HEK293 (cell line): ENCODE data around the gene TBX1.

Experiments
- BCL11A ChIP-seq: fragments of 450-650 bp; formaldehyde crosslinking; IDR thresholded peaks from 2 replicates; pipeline ENCODE4 v1.5.1; 2016; ENCODE audit warnings: low read depth, missing biosample characterization, missing genetic modification characterization
- KLF1 ChIP-seq: fragments of 450-650 bp; formaldehyde crosslinking; IDR thresholded peaks from 2 replicates; pipeline ENCODE4 v1.5.1; 2016; ENCODE audit warnings: missing biosample characterization, missing genetic modification characterization
- KLF10 ChIP-seq: fragments of 450-650 bp; IDR thresholded peaks from 2 replicates; pipeline ENCODE4 v1.5.1; 2018; ENCODE audit warnings: missing biosample characterization, mild to moderate bottlenecking, missing genetic modification characterization
- OSR2 ChIP-seq: fragments of 450-650 bp; formaldehyde crosslinking; IDR thresholded peaks from 2 replicates; pipeline ENCODE4 v1.5.1; 2016; ENCODE audit warnings: missing biosample characterization, missing genetic modification characterization
- REPIN1 ChIP-seq: fragments of 450-650 bp; formaldehyde crosslinking; IDR thresholded peaks from 2 replicates; pipeline ENCODE4 v1.5.1; 2017; ENCODE audit warnings: missing biosample characterization, missing genetic modification characterization, low read depth
- SP7 ChIP-seq: fragments of 450-650 bp; formaldehyde crosslinking; IDR thresholded peaks from 2 replicates; pipeline ENCODE4 v1.5.1; 2016; ENCODE audit warnings: missing biosample characterization, missing genetic modification characterization
- ZFP41 ChIP-seq: fragments of 450-650 bp; formaldehyde crosslinking; IDR thresholded peaks from 2 replicates; pipeline ENCODE4 v1.5.1; 2016; ENCODE audit warnings: missing biosample characterization, missing genetic modification characterization, borderline replicate concordance
- ZFP69B ChIP-seq: fragments of 450-650 bp; formaldehyde crosslinking; IDR thresholded peaks from 2 replicates; pipeline ENCODE4 v1.5.1; 2016; ENCODE audit warnings: missing biosample characterization, missing genetic modification characterization
- ZNF132 ChIP-seq: fragments of 450-650 bp; formaldehyde crosslinking; IDR thresholded peaks from 2 replicates; pipeline ENCODE4 v1.5.1; 2017; ENCODE audit warnings: missing biosample characterization, missing genetic modification characterization, borderline replicate concordance
- ZNF184 ChIP-seq: fragments of 450-650 bp; IDR thresholded peaks from 2 replicates; pipeline ENCODE4 v1.5.1; 2018; ENCODE audit warnings: missing biosample characterization, mild to moderate bottlenecking, missing genetic modification characterization
- ZNF2 ChIP-seq: fragments of 450-650 bp; formaldehyde crosslinking; IDR thresholded peaks from 2 replicates; pipeline ENCODE4 v1.5.1; 2016; ENCODE audit warnings: missing biosample characterization, missing genetic modification characterization
- ZNF221 ChIP-seq: fragments of 450-650 bp; formaldehyde crosslinking; IDR thresholded peaks from 2 replicates; pipeline ENCODE4 v1.5.1; 2017; ENCODE audit warnings: missing biosample characterization, missing genetic modification characterization, borderline replicate concordance
- ZNF23 ChIP-seq: fragments of 450-650 bp; formaldehyde crosslinking; IDR thresholded peaks from 2 replicates; pipeline ENCODE4 v1.5.1; 2016; ENCODE audit warnings: missing biosample characterization, missing genetic modification characterization, borderline replicate concordance
- ZNF239 ChIP-seq: fragments of 450-650 bp; formaldehyde crosslinking; IDR thresholded peaks from 2 replicates; pipeline ENCODE4 v1.5.1; 2016; ENCODE audit warnings: missing biosample characterization, missing genetic modification characterization
- ZNF561 ChIP-seq: fragments of 450-650 bp; IDR thresholded peaks from 2 replicates; pipeline ENCODE4 v1.5.1; 2018; ENCODE audit warnings: missing biosample characterization, missing genetic modification characterization, borderline replicate concordance
- ZNF701 ChIP-seq: fragments of 450-650 bp; formaldehyde crosslinking; IDR thresholded peaks from 2 replicates; pipeline ENCODE4 v1.5.1; 2016; ENCODE audit warnings: missing biosample characterization, missing genetic modification characterization
- ZNF747 ChIP-seq: fragments of 450-650 bp; formaldehyde crosslinking; IDR thresholded peaks from 2 replicates; pipeline ENCODE4 v1.5.1; 2016; ENCODE audit warnings: missing biosample characterization, missing genetic modification characterization
- ZNF777 ChIP-seq: fragments of 450-650 bp; formaldehyde crosslinking; IDR thresholded peaks from 2 replicates; pipeline ENCODE4 v1.5.1; 2017; ENCODE audit warnings: missing biosample characterization, missing genetic modification characterization, borderline replicate concordance
- ZNF792 ChIP-seq: fragments of 450-650 bp; formaldehyde crosslinking; IDR thresholded peaks from 2 replicates; pipeline ENCODE4 v1.5.1; 2016; ENCODE audit warnings: missing biosample characterization, missing genetic modification characterization
- TF ChIP-seq, protein P1 (sequence below): fragments of 450-650 bp; formaldehyde crosslinking; IDR thresholded peaks from 2 replicates; pipeline ENCODE4 v1.5.1; 2016; ENCODE audit warnings: missing biosample characterization, missing genetic modification characterization
- TF ChIP-seq, protein P2 (sequence below): fragments of 450-650 bp; formaldehyde crosslinking; IDR thresholded peaks from 2 replicates; pipeline ENCODE4 v1.5.1; 2016; ENCODE audit warnings: missing biosample characterization, missing genetic modification characterization
- TF ChIP-seq, protein P3 (sequence below): fragments of 450-650 bp; formaldehyde crosslinking; IDR thresholded peaks from 2 replicates; pipeline ENCODE4 v1.5.1; 2016; ENCODE audit warnings: missing biosample characterization, missing genetic modification characterization
- TF ChIP-seq, protein P4 (sequence below): fragments of 450-650 bp; formaldehyde crosslinking; IDR thresholded peaks from 2 replicates; pipeline ENCODE4 v1.5.1; 2016; ENCODE audit warnings: missing biosample characterization, missing genetic modification characterization
- TF ChIP-seq, protein P5 (sequence below): sonication (generic); formaldehyde crosslinking; IDR thresholded peaks from 2 replicates; pipeline ENCODE4 v1.8.1; 2022; ENCODE audit warnings: mild to moderate bottlenecking, moderate library complexity, missing genetic modification reagents
- TF ChIP-seq, protein P6 (sequence below): fragments of 450-650 bp; formaldehyde crosslinking; conservative IDR thresholded peaks from 2 replicates; pipeline ENCODE4 v1.5.1; 2016; ENCODE audit warnings: low read depth, missing biosample characterization, missing genetic modification characterization

Gene TBX1

DNA sequence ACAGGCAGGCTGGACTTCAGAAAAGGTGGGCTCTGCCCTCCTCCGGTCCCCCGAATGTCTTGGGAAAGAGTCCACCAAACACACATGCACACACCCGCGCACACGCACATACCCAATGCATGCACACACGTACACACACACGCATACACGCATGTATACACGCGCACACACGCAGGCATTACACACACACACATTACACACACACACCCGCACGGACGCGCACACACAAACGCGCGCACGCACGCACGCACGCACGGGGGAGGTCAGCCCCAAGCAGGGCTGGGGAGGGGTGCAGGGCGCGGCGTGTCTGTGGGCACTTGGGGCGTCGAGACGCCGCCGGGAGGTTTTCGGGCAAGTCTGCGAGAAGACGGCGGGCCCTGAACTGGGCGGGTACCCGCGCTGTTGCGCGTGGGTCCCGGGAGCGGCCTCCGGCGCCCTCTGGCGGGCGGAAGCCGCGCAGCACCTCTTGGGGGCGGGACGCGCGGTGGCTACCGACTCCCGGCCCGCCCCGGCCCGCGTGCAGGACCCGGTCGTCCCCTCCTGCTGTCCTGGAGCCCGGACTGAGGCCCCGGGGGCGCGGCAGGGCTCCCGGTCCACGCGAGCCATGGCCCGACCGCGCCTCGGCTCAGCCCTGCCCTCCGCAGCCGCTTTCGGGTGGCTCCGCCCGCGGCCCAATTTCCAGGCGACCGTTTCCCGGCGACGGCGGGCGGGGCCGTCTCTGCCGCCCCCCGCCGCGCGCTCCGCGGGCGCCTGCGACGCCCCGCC lies 42.7 kb upstream of the TBX1 start (continued):
- TF ChIP-seq OSR2 (tag by site-specific recombination) (0 out of 2 replicates have a peak, but pooled peaks have one; percentile 13), ZNF701 (tag by site-specific recombination) (0 out of 2 replicates have a peak, but pooled peaks have one; percentile 48), KLF10 (peak; percentile 71; the same call in 1 of the 2 replicates), ZNF221 (tag by site-specific recombination) (no peak), ZNF777 (tag by site-specific recombination) (peak; percentile 97), ZFP41 (tag by site-specific recombination) (no peak), ZNF23 (tag by site-specific recombination) (no peak), ZNF184 (peak; percentile 36; the same call in 1 of the 2 replicates), ZNF747 (tag by site-specific recombination) (peak; percentile 84; the same call in 1 of the 2 replicates), ZNF2 (tag by site-specific recombination) (peak; percentile 89), ZNF792 (tag by site-specific recombination) (peak; percentile 85), REPIN1 (no peak), ZNF132 (tag by site-specific recombination) (no peak), ZNF239 (tag by site-specific recombination) (no peak), ZFP69B (tag by site-specific recombination) (peak; percentile 65), SP7 (tag by site-specific recombination) (peak; percentile 69), BCL11A (tag by site-specific recombination) (peak; percentile 26; the same call in 1 of the 2 replicates), KLF1 (tag by site-specific recombination) (peak; percentile 69), ZNF561 (tag by site-specific recombination) (0 out of 2 replicates have a peak, but pooled peaks have one; percentile 71)
- TF ChIP-seq, protein P1, sequence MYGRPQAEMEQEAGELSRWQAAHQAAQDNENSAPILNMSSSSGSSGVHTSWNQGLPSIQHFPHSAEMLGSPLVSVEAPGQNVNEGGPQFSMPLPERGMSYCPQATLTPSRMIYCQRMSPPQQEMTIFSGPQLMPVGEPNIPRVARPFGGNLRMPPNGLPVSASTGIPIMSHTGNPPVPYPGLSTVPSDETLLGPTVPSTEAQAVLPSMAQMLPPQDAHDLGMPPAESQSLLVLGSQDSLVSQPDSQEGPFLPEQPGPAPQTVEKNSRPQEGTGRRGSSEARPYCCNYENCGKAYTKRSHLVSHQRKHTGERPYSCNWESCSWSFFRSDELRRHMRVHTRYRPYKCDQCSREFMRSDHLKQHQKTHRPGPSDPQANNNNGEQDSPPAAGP, result peak; percentile 53; the same call in 1 of the 2 replicates
- TF ChIP-seq, protein P2, sequence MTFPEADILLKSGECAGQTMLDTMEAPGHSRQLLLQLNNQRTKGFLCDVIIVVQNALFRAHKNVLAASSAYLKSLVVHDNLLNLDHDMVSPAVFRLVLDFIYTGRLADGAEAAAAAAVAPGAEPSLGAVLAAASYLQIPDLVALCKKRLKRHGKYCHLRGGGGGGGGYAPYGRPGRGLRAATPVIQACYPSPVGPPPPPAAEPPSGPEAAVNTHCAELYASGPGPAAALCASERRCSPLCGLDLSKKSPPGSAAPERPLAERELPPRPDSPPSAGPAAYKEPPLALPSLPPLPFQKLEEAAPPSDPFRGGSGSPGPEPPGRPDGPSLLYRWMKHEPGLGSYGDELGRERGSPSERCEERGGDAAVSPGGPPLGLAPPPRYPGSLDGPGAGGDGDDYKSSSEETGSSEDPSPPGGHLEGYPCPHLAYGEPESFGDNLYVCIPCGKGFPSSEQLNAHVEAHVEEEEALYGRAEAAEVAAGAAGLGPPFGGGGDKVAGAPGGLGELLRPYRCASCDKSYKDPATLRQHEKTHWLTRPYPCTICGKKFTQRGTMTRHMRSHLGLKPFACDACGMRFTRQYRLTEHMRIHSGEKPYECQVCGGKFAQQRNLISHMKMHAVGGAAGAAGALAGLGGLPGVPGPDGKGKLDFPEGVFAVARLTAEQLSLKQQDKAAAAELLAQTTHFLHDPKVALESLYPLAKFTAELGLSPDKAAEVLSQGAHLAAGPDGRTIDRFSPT, result peak; percentile 70; the same call in 1 of the 2 replicates
- TF ChIP-seq, protein P3, sequence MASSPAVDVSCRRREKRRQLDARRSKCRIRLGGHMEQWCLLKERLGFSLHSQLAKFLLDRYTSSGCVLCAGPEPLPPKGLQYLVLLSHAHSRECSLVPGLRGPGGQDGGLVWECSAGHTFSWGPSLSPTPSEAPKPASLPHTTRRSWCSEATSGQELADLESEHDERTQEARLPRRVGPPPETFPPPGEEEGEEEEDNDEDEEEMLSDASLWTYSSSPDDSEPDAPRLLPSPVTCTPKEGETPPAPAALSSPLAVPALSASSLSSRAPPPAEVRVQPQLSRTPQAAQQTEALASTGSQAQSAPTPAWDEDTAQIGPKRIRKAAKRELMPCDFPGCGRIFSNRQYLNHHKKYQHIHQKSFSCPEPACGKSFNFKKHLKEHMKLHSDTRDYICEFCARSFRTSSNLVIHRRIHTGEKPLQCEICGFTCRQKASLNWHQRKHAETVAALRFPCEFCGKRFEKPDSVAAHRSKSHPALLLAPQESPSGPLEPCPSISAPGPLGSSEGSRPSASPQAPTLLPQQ (tag by site-specific recombination), result peak; percentile 68; the same call in 1 of the 2 replicates
- TF ChIP-seq, protein P4, sequence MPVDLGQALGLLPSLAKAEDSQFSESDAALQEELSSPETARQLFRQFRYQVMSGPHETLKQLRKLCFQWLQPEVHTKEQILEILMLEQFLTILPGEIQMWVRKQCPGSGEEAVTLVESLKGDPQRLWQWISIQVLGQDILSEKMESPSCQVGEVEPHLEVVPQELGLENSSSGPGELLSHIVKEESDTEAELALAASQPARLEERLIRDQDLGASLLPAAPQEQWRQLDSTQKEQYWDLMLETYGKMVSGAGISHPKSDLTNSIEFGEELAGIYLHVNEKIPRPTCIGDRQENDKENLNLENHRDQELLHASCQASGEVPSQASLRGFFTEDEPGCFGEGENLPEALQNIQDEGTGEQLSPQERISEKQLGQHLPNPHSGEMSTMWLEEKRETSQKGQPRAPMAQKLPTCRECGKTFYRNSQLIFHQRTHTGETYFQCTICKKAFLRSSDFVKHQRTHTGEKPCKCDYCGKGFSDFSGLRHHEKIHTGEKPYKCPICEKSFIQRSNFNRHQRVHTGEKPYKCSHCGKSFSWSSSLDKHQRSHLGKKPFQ (tag by site-specific recombination), result no peak
- TF ChIP-seq, protein P5, sequence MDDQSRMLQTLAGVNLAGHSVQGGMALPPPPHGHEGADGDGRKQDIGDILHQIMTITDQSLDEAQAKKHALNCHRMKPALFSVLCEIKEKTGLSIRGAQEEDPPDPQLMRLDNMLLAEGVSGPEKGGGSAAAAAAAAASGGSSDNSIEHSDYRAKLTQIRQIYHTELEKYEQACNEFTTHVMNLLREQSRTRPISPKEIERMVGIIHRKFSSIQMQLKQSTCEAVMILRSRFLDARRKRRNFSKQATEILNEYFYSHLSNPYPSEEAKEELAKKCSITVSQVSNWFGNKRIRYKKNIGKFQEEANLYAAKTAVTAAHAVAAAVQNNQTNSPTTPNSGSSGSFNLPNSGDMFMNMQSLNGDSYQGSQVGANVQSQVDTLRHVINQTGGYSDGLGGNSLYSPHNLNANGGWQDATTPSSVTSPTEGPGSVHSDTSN (CRISPR knock-in tag), result 0 out of 2 replicates have a peak, but pooled peaks have one; percentile 35
- TF ChIP-seq, protein P6, sequence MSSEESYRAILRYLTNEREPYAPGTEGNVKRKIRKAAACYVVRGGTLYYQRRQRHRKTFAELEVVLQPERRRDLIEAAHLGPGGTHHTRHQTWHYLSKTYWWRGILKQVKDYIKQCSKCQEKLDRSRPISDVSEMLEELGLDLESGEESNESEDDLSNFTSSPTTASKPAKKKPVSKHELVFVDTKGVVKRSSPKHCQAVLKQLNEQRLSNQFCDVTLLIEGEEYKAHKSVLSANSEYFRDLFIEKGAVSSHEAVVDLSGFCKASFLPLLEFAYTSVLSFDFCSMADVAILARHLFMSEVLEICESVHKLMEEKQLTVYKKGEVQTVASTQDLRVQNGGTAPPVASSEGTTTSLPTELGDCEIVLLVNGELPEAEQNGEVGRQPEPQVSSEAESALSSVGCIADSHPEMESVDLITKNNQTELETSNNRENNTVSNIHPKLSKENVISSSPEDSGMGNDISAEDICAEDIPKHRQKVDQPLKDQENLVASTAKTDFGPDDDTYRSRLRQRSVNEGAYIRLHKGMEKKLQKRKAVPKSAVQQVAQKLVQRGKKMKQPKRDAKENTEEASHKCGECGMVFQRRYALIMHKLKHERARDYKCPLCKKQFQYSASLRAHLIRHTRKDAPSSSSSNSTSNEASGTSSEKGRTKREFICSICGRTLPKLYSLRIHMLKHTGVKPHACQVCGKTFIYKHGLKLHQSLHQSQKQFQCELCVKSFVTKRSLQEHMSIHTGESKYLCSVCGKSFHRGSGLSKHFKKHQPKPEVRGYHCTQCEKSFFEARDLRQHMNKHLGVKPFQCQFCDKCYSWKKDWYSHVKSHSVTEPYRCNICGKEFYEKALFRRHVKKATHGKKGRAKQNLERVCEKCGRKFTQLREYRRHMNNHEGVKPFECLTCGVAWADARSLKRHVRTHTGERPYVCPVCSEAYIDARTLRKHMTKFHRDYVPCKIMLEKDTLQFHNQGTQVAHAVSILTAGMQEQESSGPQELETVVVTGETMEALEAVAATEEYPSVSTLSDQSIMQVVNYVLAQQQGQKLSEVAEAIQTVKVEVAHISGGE (tag by site-specific recombination), result no peak
- TF ChIP-seq, all 188 proteins: peak for 47
